ENCODE data around the gene URM1.

The URM1 gene

DNA sequence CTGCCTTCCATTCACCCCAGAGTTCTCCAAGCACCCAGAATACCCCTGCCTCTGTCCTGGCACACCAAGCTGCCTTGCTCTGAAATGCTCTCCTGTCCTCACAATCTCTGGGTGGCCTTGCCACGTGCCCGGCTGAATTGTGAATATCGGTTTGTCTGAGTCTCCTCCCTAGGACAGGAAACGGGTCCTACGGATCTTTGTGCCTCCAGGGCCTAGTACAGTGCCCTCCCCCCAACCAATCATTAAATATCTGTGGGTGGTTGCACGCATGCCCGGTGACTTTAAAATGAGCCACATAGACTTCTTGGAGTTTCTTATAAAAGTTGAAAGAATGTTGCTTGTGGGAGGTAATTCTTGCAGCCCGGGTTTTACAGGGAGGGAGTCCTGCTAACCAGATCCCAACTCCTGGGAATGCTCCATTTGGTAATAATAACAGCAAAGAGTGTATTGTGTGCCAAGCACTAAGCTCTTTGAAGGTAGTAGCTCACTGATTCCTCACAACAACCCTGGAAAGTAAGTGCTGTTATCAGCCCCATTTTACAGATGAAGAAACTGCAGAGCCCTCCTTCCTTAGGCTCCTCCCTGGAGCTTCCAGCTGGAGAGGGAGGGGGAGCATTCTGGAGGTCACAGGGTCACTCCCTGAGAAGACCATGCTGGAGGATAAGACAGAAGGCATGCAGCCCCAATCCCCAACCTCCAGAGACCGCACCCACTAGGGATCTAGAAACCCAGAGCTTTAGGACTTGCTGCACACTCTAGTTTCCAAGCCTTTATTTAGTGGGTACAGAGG is 23.4 kb downstream of the URM1 start:
- Histone ChIP-seq H3K4me2 (ENCODE audit: low read depth, low read length, poor library complexity, severe bottlenecking) (no peak overlapping the region), H3K4me3 (ENCODE audit: low read length, poor library complexity, severe bottlenecking) (no peak overlapping the region), H3K27me3 (ENCODE audit: insufficient read depth, low read length, poor library complexity, severe bottlenecking) (no peaks in the 10 kb centered on the region), H3F3A (ENCODE audit: low read depth) (no peaks in the 10 kb centered on the region), H3K9me2 (replicated peaks; ENCODE audit: low read depth, low read length) (no peaks in the 10 kb centered on the region), H3K79me2 (ENCODE audit: insufficient read depth, low read length) (no peaks in the 10 kb centered on the region), H3K9ac (ENCODE audit: low read depth, low read length, poor library complexity, severe bottlenecking) (no peak overlapping the region), H2AFZ (ENCODE audit: low read length) (no peak overlapping the region), H3K36me3 (ENCODE audit: insufficient read depth, low read length) (peaks cover 10% of the 10 kb centered on the region; the same call in 1 of the 2 replicates), H3K9me3 (ENCODE audit: insufficient read depth, low read depth, low read length) (no peaks in the 10 kb centered on the region), H4K20me1 (ENCODE audit: insufficient read depth, low read length, poor library complexity, severe bottlenecking) (no peaks in the 10 kb centered on the region), H3K4me1 (ENCODE audit: insufficient read depth, low read length, poor library complexity, severe bottlenecking) (no peaks in the 10 kb centered on the region)
- no peak for TF ChIP-seq EZH2phosphoT487 (IDR thresholded peaks at IDR 0.05; ENCODE audit: borderline replicate concordance)
- TF ChIP-seq, protein P1, sequence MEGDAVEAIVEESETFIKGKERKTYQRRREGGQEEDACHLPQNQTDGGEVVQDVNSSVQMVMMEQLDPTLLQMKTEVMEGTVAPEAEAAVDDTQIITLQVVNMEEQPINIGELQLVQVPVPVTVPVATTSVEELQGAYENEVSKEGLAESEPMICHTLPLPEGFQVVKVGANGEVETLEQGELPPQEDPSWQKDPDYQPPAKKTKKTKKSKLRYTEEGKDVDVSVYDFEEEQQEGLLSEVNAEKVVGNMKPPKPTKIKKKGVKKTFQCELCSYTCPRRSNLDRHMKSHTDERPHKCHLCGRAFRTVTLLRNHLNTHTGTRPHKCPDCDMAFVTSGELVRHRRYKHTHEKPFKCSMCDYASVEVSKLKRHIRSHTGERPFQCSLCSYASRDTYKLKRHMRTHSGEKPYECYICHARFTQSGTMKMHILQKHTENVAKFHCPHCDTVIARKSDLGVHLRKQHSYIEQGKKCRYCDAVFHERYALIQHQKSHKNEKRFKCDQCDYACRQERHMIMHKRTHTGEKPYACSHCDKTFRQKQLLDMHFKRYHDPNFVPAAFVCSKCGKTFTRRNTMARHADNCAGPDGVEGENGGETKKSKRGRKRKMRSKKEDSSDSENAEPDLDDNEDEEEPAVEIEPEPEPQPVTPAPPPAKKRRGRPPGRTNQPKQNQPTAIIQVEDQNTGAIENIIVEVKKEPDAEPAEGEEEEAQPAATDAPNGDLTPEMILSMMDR (conservative IDR thresholded peaks at IDR 0.05; ENCODE audit: low read length) = no peak

DNA sequence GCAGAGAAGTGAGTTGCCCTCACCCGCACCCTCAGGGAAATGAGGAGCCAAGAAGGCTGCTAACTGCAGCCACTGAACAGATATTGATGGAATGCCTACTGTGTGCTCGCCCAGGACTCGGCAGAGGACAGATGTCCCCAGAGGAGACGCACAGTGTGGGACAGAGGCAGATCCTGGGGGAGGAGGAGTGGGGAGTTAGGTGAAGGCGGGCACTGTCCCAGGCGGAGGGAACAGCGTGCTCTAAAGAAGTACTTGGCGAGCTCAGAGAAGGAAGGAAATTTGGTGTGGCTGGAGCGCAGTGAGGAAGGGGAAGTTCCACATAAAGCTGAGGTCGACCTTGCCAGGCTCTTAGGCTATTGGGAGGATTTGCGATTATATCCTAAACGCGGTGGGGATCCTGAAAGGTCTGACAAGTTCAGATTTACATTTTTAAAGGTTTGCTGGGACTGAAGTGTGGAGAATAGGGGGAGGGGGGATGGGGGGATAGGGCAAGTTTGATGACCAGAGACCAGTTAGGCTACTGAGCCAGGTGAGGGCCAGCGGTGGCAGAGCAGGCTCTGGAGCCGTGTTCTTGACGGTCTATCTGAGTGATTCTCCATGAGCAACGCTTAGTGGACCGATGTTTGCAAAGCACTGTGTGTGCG is 25.9 kb downstream of the URM1 start:
- Histone ChIP-seq H2AFZ (ENCODE audit: low read length) (no peak overlapping the region), H3F3A (ENCODE audit: low read depth) (no peaks in the 10 kb centered on the region), H3K27me3 (ENCODE audit: insufficient read depth, low read length, poor library complexity, severe bottlenecking) (no peaks in the 10 kb centered on the region), H3K4me3 (ENCODE audit: low read length, poor library complexity, severe bottlenecking) (no peak overlapping the region), H3K4me2 (ENCODE audit: low read depth, low read length, poor library complexity, severe bottlenecking) (no peak overlapping the region), H4K20me1 (ENCODE audit: insufficient read depth, low read length, poor library complexity, severe bottlenecking) (no peaks in the 10 kb centered on the region), H3K9me2 (replicated peaks; ENCODE audit: low read depth, low read length) (no peaks in the 10 kb centered on the region), H3K9ac (ENCODE audit: low read depth, low read length, poor library complexity, severe bottlenecking) (no peak overlapping the region), H3K4me1 (ENCODE audit: insufficient read depth, low read length, poor library complexity, severe bottlenecking) (no peaks in the 10 kb centered on the region), H3K36me3 (ENCODE audit: insufficient read depth, low read length) (no peaks in the 10 kb centered on the region), H3K9me3 (ENCODE audit: insufficient read depth, low read depth, low read length) (no peaks in the 10 kb centered on the region), H3K79me2 (ENCODE audit: insufficient read depth, low read length) (no peaks in the 10 kb centered on the region)
- TF ChIP-seq EZH2phosphoT487 (IDR thresholded peaks at IDR 0.05; ENCODE audit: borderline replicate concordance) = no peak
- TF ChIP-seq, protein P1 (conservative IDR thresholded peaks at IDR 0.05; ENCODE audit: low read length) = no peak

DNA sequence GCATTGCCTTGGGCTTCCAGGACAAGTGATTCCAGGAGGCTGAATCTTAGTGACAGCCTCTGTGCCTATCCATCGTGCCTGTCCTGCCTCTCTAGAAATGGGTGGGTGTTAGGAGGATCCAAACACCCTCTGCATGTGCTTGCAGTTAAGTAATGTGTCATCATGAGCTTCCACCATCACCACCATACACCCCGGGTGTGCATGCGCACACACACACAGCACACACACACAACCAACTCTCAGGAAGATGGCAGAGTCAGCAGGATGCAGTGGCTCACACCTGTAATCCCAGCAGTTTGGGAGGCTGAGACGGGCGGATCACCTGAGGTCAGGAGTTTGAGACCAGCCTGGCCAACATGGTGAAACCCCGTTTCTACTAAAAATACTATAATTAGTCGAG is 26.7 kb downstream of the URM1 start:
- Histone ChIP-seq H3K79me2 (ENCODE audit: insufficient read depth, low read length) (no peaks in the 10 kb centered on the region), H3K27me3 (ENCODE audit: insufficient read depth, low read length, poor library complexity, severe bottlenecking) (no peaks in the 10 kb centered on the region)

More for the DNA sequence above, 26.7 kb downstream of the URM1 start:
- H3K9ac ChIP-seq (ENCODE audit: low read depth, low read length, poor library complexity, severe bottlenecking) = no peak overlapping the region
- H3K9me2 ChIP-seq (replicated peaks; ENCODE audit: low read depth, low read length) = no peaks in the 10 kb centered on the region
- no peaks in the 10 kb centered on the region for H3K36me3 ChIP-seq (ENCODE audit: insufficient read depth, low read length)
- H4K20me1 ChIP-seq (ENCODE audit: insufficient read depth, low read length, poor library complexity, severe bottlenecking) = no peaks in the 10 kb centered on the region
- TF ChIP-seq, protein P1 (conservative IDR thresholded peaks at IDR 0.05; ENCODE audit: low read length) = no peak
- no peak for TF ChIP-seq EZH2phosphoT487 (IDR thresholded peaks at IDR 0.05; ENCODE audit: borderline replicate concordance)
- no peaks in the 10 kb centered on the region for H3F3A ChIP-seq (ENCODE audit: low read depth)
- H2AFZ ChIP-seq (ENCODE audit: low read length) = no peak overlapping the region
- no peaks in the 10 kb centered on the region for H3K4me1 ChIP-seq (ENCODE audit: insufficient read depth, low read length, poor library complexity, severe bottlenecking)
- H3K4me2 ChIP-seq (ENCODE audit: low read depth, low read length, poor library complexity, severe bottlenecking) = no peak overlapping the region
- no peaks in the 10 kb centered on the region for H3K9me3 ChIP-seq (ENCODE audit: insufficient read depth, low read depth, low read length)
- H3K4me3 ChIP-seq (ENCODE audit: low read length, poor library complexity, severe bottlenecking) = no peak overlapping the region

Measured in Loucy (cell line).